Testis (tissue), 3 donors: ENCODE results near the gene ANKRD44. TPM values are rescaled to one million over a fixed set of nuclear protein-coding genes. Genes with fewer than 3 reads are reported as not detected.
"Not testable (repeated sequence)": the region's sequence is repeated elsewhere in the genome, so short reads cannot be mapped to it uniquely, and the experiment has no call there.

Source experiments
- DNase-seq: peaks from one replicate; pipeline ENCODE4 v3.0.0-alpha.2; 2019
- H3K27ac ChIP-seq, 2 donors: fragments of 200-600 bp; sonication (generic); one replicate each; pipeline ENCODE4 v1.5.1; 2019
- H3K27me3 ChIP-seq: fragments of 200-600 bp; sonication (generic); one replicate; pipeline ENCODE4 v1.5.1; 2019
- H3K36me3 ChIP-seq: fragments of 200-600 bp; sonication (generic); one replicate; pipeline ENCODE4 v1.5.1; 2017; ENCODE audit warnings: low read depth; ENCODE audit errors: missing control alignments
- H3K4me1 ChIP-seq: fragments of 200-600 bp; sonication (generic); one replicate; pipeline ENCODE4 v1.5.1; 2019
- H3K4me3 ChIP-seq, 2 donors: fragments of 200-600 bp; sonication (generic); one replicate each; pipeline ENCODE4 v1.5.1; 2017 to 2019
- H3K9me3 ChIP-seq: fragments of 200-600 bp; sonication (generic); one replicate; pipeline ENCODE4 v1.5.1; 2017
- POLR2A ChIP-seq: fragments of 450-650 bp; IDR thresholded peaks from one replicate; pipeline ENCODE4 v1.6.1; 2017; ENCODE audit warnings: antibody characterized with exemption, mild to moderate bottlenecking, moderate library complexity
- WGBS, 2 donors: methylation state at CpG; one replicate each; pipeline ENCODE4 v1.1.5; 2018; 5-methylcytosine and 5-hydroxymethylcytosine counted together
- intact Hi-C: fragments of 100-400 bp; cut with DNase I; formaldehyde crosslinking; loops from one replicate; pipeline ENCODE4 v1.15.1; 2023; ENCODE audit warnings: low total_unique reads
- polyA plus RNA-seq: library from polyadenylated mRNA; stranded (reverse); fragments of 350-450 nt; fragmentation: Illumina TruSeq; extraction: RNeasy Lipid Tissue Mini Kit (QIAGEN cat#74804); gene quantifications from one replicate; pipeline ENCODE4 v1.2.3, GENCODE V29; 2014; ENCODE audit warnings: low read depth, low replicate concordance; ENCODE audit not compliant: insufficient read depth
- total RNA-seq, 2 donors: library from RNA; depleted of rRNA; stranded (reverse); fragments of >200 nt; gene quantifications; one replicate each; pipeline ENCODE4 v1.2.3, GENCODE V29; 2016
- TF ChIP-seq, protein P1 (sequence below), 3 experiments: fragments of 450-650 bp in 2 of 3; fragments of 200-600 bp in 1 of 3; sonication (generic) in 1 of 3; IDR thresholded peaks; one replicate each; pipeline ENCODE4 v1.5.1; 2016 to 2019; ENCODE audit warnings: antibody characterized with exemption in 3 of 3, mild to moderate bottlenecking in 2 of 3, moderate library complexity in 1 of 3

ANKRD44 gene
- total and polyA plus RNA-seq, 3 donors from 2014 or later, result 11.2 to 14.5 (median 11.5) TPM

DNA sequence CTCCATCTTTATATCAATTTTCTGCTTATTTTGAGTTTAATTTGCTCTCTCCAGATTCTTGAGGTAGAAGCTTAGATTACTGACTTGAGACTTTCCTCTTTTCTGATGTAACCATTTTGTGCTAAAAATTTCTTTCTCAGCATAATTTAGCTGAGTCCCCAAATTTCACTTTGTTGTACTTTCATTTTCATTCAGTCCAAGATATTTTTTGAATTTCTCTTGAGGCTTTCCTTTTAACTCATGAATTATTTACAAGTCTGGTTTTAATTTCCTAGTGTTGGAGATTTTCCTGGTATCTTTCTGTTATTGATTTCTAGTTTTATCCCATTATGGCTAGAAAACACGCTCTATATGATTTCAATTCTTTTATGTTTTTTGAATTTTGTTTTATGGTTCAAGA lies 239.4 kb downstream of the ANKRD44 start:
- no peak overlapping the region for H3K4me3 ChIP-seq
- no peaks in the 10 kb centered on the region for H3K9me3 ChIP-seq
- no peak for DNase-seq
- 89 to 92% methylated on average over 1 of the region's 1 CpG for WGBS, 2 donors
- TF ChIP-seq, protein P1, sequence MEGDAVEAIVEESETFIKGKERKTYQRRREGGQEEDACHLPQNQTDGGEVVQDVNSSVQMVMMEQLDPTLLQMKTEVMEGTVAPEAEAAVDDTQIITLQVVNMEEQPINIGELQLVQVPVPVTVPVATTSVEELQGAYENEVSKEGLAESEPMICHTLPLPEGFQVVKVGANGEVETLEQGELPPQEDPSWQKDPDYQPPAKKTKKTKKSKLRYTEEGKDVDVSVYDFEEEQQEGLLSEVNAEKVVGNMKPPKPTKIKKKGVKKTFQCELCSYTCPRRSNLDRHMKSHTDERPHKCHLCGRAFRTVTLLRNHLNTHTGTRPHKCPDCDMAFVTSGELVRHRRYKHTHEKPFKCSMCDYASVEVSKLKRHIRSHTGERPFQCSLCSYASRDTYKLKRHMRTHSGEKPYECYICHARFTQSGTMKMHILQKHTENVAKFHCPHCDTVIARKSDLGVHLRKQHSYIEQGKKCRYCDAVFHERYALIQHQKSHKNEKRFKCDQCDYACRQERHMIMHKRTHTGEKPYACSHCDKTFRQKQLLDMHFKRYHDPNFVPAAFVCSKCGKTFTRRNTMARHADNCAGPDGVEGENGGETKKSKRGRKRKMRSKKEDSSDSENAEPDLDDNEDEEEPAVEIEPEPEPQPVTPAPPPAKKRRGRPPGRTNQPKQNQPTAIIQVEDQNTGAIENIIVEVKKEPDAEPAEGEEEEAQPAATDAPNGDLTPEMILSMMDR (IDR thresholded peaks at IDR 0.05), result no peak
- no peak for TF ChIP-seq POLR2A
- no peaks in the 10 kb centered on the region for H3K36me3 ChIP-seq
- intact Hi-C loops, result no loop called here
- H3K4me1 ChIP-seq, result peaks cover 11% of the 10 kb centered on the region
- no peaks in the 10 kb centered on the region for H3K27me3 ChIP-seq
- H3K27ac ChIP-seq, result no peak overlapping the region

DNA sequence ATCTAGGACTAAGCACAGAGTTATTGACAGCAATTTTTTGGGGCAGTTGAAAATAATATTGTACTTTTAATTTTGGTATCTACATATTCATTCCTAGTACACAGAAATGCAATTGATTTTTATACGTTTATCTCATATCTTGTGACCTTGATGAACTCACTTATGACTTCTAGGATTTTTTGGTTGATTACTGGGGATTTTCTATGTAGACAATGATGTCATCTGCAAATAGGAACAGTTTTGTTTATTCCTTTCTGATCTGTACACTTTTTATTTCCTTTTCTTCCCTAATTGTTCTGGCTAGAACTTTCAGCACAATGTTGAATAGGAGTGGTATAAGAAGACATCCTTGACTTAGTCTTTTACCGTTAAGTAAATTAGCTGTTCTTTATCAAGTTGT lies 240.6 kb downstream of the ANKRD44 start:
- Histone ChIP-seq H3K4me3 (no peak overlapping the region), H3K27ac (no peak overlapping the region), H3K27me3 (no peaks in the 10 kb centered on the region), H3K4me1 (peaks cover 8% of the 10 kb centered on the region), H3K9me3 (no peaks in the 10 kb centered on the region), H3K36me3 (no peaks in the 10 kb centered on the region)
- 71 to 72% methylated on average over 2 of the region's 2 CpGs for WGBS, 2 donors
- no peak for TF ChIP-seq POLR2A
- TF ChIP-seq, protein P1 (IDR thresholded peaks at IDR 0.05), result no peak
- DNase-seq, result no peak
- intact Hi-C loops, result no loop called here

DNA sequence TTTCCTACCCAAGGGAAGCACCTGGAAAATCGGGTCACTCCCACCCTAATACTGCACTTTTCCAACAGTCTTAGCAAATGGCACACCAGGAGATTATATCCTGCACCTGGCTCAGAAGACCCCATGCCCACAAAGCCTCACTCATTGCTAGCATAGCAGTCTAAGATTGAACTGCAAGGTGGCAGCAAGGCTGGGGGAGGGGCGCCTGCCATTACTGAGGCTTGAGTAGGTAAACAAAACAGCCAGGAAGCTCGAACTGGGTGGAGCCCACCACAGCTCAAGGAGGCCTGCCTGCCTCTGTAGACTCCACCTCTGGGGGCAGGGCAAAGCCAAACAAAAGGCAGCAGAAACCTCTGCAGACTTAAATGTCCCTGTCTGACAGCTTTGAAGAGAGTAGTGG lies 248.0 kb downstream of the ANKRD44 start:
- 94 to 97% methylated on average over 3 of the region's 3 CpGs for WGBS, 2 donors
- H3K27ac ChIP-seq, H3K4me3 ChIP-seq, H3K4me1 ChIP-seq, intact Hi-C loops, DNase-seq, H3K9me3 ChIP-seq, H3K27me3 ChIP-seq, H3K36me3 ChIP-seq: not testable (repeated sequence)

DNA sequence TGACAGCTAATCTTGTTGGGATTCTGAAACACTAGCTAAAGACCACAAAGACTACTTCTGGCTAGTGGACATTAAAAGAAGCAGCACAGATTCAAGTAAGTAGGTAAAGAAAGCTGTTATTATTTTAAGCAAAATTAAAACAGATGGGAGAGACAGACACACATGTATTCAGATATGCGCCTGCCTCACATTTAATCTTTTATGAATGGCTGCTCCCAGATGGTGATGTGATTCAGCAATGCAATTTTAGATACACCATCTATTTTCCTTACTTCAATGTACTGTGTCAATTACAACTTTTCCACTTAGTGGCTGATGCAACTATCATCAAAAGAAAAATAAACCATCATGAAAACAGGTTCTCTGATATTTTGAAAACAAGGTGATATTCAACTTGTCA lies 251.1 kb downstream of the ANKRD44 start:
- whole genome bisulfite sequencing, 2 donors, result 96% methylated on average over 1 of the region's 1 CpG
- DNase-seq, result no peak
- Histone ChIP-seq H3K36me3 (no peaks in the 10 kb centered on the region), H3K27ac (no peak overlapping the region), H3K4me1 (no peaks in the 10 kb centered on the region), H3K4me3 (no peak overlapping the region), H3K27me3 (no peaks in the 10 kb centered on the region), H3K9me3 (no peaks in the 10 kb centered on the region)
- no peak for TF ChIP-seq POLR2A
- TF ChIP-seq, protein P1 (IDR thresholded peaks at IDR 0.05), result no peak
- intact Hi-C loops, result no loop called here

DNA sequence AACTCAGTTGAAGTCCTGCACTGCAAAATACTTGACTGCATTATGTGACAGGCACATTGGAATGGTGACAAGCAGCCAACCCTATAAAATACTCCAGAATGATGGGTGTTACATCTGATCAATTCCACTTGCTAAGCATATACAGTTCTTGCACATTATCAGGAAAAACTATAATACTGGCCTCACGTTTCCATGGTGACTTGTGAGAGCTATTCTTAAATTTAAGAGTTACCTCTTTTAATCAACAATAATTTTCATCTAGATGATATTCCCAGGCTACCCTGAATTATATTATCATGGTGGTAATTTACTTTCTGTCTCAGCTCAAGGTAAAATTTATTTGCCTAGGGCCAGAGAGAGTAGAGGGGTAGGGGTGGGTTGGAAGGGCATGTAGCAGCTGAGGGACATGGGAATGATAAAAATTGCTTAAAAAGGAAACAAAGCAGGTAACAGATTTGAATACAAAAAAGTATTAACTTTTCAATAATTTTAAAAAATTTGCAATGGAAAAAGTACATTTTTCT lies 251.7 kb downstream of the ANKRD44 start:
- WGBS, 2 donors, result 89 to 93% methylated on average over 1 of the region's 1 CpG
- no peak for TF ChIP-seq POLR2A
- TF ChIP-seq, protein P1 (IDR thresholded peaks at IDR 0.05), result no peak
- DNase-seq, result no peak
- Histone ChIP-seq H3K9me3 (no peaks in the 10 kb centered on the region), H3K36me3 (no peaks in the 10 kb centered on the region), H3K4me3 (no peak overlapping the region), H3K4me1 (no peaks in the 10 kb centered on the region), H3K27ac (no peak overlapping the region), H3K27me3 (no peaks in the 10 kb centered on the region)
- intact Hi-C loops, result no loop called here
